Neuronal stem cell (in vitro differentiated cells): ENCODE results near the gene AGPAT1. TPM values are rescaled to one million over a fixed set of nuclear protein-coding genes. Genes with fewer than 3 reads are reported as not detected.

ENCODE experiments used
- DNase-seq: peaks from one replicate; pipeline ENCODE4 v3.0.0-alpha.2; 2013; ENCODE audit warnings: low spot score
- H2AFZ ChIP-seq: one replicate; pipeline ENCODE4 v1.6.1; 2013; ENCODE audit warnings: mild to moderate bottlenecking, low read length, inconsistent platforms
- H2AK5ac ChIP-seq: 2 replicates; pipeline ENCODE4 v1.6.1; 2013; ENCODE audit warnings: low read depth, mild to moderate bottlenecking, inconsistent platforms, low read length, moderate library complexity, mixed read lengths
- H2BK120ac ChIP-seq: 2 replicates; pipeline ENCODE4 v1.6.1; 2013; ENCODE audit warnings: low read depth, mild to moderate bottlenecking, inconsistent platforms, low read length, moderate library complexity, mixed read lengths
- H2BK12ac ChIP-seq: one replicate; pipeline ENCODE4 v1.6.1; 2013; ENCODE audit warnings: low read length, inconsistent platforms
- H2BK15ac ChIP-seq: 2 replicates; pipeline ENCODE4 v1.6.1; 2013; ENCODE audit warnings: mild to moderate bottlenecking, low read length, inconsistent platforms, mixed read lengths
- H2BK5ac ChIP-seq: one replicate; pipeline ENCODE4 v1.6.1; 2013; ENCODE audit warnings: inconsistent platforms, mild to moderate bottlenecking, low read length, moderate library complexity
- H3K14ac ChIP-seq: one replicate; pipeline ENCODE4 v1.6.1; 2013; ENCODE audit warnings: low read length, inconsistent platforms
- H3K18ac ChIP-seq: 2 replicates; pipeline ENCODE4 v1.6.1; 2013; ENCODE audit warnings: low read length, inconsistent platforms
- H3K23ac ChIP-seq: 2 replicates; pipeline ENCODE4 v1.6.1; 2013; ENCODE audit warnings: low read depth, mild to moderate bottlenecking, mixed read lengths, low read length, inconsistent platforms; ENCODE audit not compliant: poor library complexity
- H3K27ac ChIP-seq: replicated peaks from 3 replicates; pipeline ENCODE4 v1.5.1; 2013; ENCODE audit warnings: low read length, inconsistent platforms
- H3K27me3 ChIP-seq, 3 experiments: 2 replicates each; pipeline ENCODE4 v1.6.1; 2013; ENCODE audit warnings: low read length in 3 of 3, mild to moderate bottlenecking in 2 of 3, inconsistent platforms in 1 of 3, low read depth in 1 of 3, mixed read lengths in 1 of 3, moderate library complexity in 1 of 3; ENCODE audit not compliant: control insufficient read depth in 3 of 3, insufficient read depth in 3 of 3
- H3K36me3 ChIP-seq, 2 donors: replicated peaks in 1 of 2; 2 replicates each; pipeline ENCODE4 v1.6.1; 2013; ENCODE audit warnings: low read length in 2 of 2; ENCODE audit not compliant: control insufficient read depth in 2 of 2, insufficient read depth in 2 of 2
- H3K4ac ChIP-seq: 2 replicates; pipeline ENCODE4 v1.6.1; 2013; ENCODE audit warnings: inconsistent platforms, mild to moderate bottlenecking, low read length, moderate library complexity
- H3K4me1 ChIP-seq, 2 donors: 1 replicate in 1 of 2; 2 replicates in 1 of 2; pipeline ENCODE4 v1.6.1; 2013; ENCODE audit warnings: low read length in 2 of 2, low read depth in 1 of 2; ENCODE audit not compliant: control insufficient read depth in 2 of 2, insufficient read depth in 1 of 2
- H3K4me2 ChIP-seq: one replicate; pipeline ENCODE4 v1.6.1; 2013; ENCODE audit warnings: mild to moderate bottlenecking, low read length, inconsistent platforms; ENCODE audit not compliant: insufficient read depth, poor library complexity, severe bottlenecking
- H3K4me3 ChIP-seq, 2 donors: 2 replicates each; pipeline ENCODE4 v1.5.1; 2013; ENCODE audit warnings: low read length in 2 of 2, mild to moderate bottlenecking in 2 of 2, inconsistent platforms in 1 of 2, moderate library complexity in 1 of 2
- H3K79me1 ChIP-seq: one replicate; pipeline ENCODE4 v1.6.1; 2013; ENCODE audit warnings: low read depth, mild to moderate bottlenecking, inconsistent platforms, low read length, moderate library complexity
- H3K9ac ChIP-seq: one replicate; pipeline ENCODE4 v1.6.1; 2013; ENCODE audit warnings: mild to moderate bottlenecking, low read depth, low read length, inconsistent platforms; ENCODE audit not compliant: poor library complexity
- H3K9me3 ChIP-seq, 2 donors: replicated peaks in 1 of 2; 2 replicates each; pipeline versions ENCODE3 to v1.6.1; 2013; ENCODE audit warnings: low read length in 2 of 2, mild to moderate bottlenecking in 2 of 2, inconsistent platforms in 1 of 2, low read depth in 1 of 2, mixed read lengths in 1 of 2, moderate library complexity in 1 of 2; ENCODE audit not compliant: control insufficient read depth in 2 of 2, insufficient read depth in 1 of 2
- H4K8ac ChIP-seq: one replicate; pipeline ENCODE4 v1.6.1; 2013; ENCODE audit warnings: low read depth, mild to moderate bottlenecking, inconsistent platforms, low read length, moderate library complexity
- H4K91ac ChIP-seq: one replicate; pipeline ENCODE4 v1.6.1; 2013; ENCODE audit warnings: low read length, low read depth, mild to moderate bottlenecking, inconsistent platforms; ENCODE audit not compliant: poor library complexity
- WGBS, 2 donors: extraction: QIAGEN DNeasy Blood & Tissue Kit; methylation state at CpG; one replicate each; pipeline ENCODE4 v1.1.7; 2013; ENCODE audit warnings: missing lambda C conversion rate in 2 of 2, mixed read lengths in 1 of 2; ENCODE audit not compliant: insufficient read length in 2 of 2, insufficient replicate concordance in 1 of 2; ENCODE audit errors: extremely low coverage in 2 of 2; 5-methylcytosine and 5-hydroxymethylcytosine counted together
- small RNA-seq: library from polyadenylated mRNA; stranded (forward); fragments of <200 nt; extraction: miRNeasy Mini kit (QIAGEN cat#:217004); gene quantifications from one replicate; pipeline ENCODE3, GENCODE V24; 2013; ENCODE audit not compliant: insufficient read depth

The AGPAT1 gene

GRCh38 chr6:32120573-32121059 lies 55.3 kb downstream of the AGPAT1 start:
- no peak overlapping the region for H2AFZ ChIP-seq
- no peak overlapping the region for H2BK12ac ChIP-seq
- no peak overlapping the region for H3K4me3 ChIP-seq
- no peak for DNase-seq
- H3K27me3 ChIP-seq, result no peaks in the 10 kb centered on the region
- no peak overlapping the region for H3K9ac ChIP-seq
- H3K4me1 ChIP-seq, result peaks cover 0 to 5% of the 10 kb centered on the region in 2 donors
- no peak overlapping the region for H4K8ac ChIP-seq
- H3K14ac ChIP-seq, result no peak overlapping the region
- no peak overlapping the region for H2AK5ac ChIP-seq
- no peak overlapping the region for H2BK5ac ChIP-seq
- no peak overlapping the region for H3K4me2 ChIP-seq
- no peak overlapping the region for H2BK15ac ChIP-seq
- no peaks in the 10 kb centered on the region for H3K9me3 ChIP-seq
- H3K79me1 ChIP-seq, result peaks cover 5% of the 10 kb centered on the region
- no peak overlapping the region for H3K27ac ChIP-seq
- H3K4ac ChIP-seq, result no peak overlapping the region
- no peak overlapping the region for H4K91ac ChIP-seq
- no peak overlapping the region for H2BK120ac ChIP-seq
- no peak overlapping the region for H3K23ac ChIP-seq
- H3K18ac ChIP-seq, result no peak overlapping the region
- peaks cover 52 to 85% of the 10 kb centered on the region in 2 donors for H3K36me3 ChIP-seq
- WGBS, 2 donors, result no CpG with 5 or more reads among the region's 12 CpGs

GRCh38 chr6:32118782-32119628 lies 56.9 kb downstream of the AGPAT1 start:
- Histone ChIP-seq H3K4me1 (peaks cover 0 to 5% of the 10 kb centered on the region in 2 donors), H3K27ac (no peak overlapping the region), H3K79me1 (peaks cover 5% of the 10 kb centered on the region), H2BK12ac (no peak overlapping the region), H3K9me3 (no peaks in the 10 kb centered on the region), H2BK5ac (no peak overlapping the region), H3K4ac (no peak overlapping the region), H3K27me3 (no peaks in the 10 kb centered on the region), H3K4me3 (no peak overlapping the region), H2AFZ (peak overlapping the region; percentile 8), H3K23ac (no peak overlapping the region), H3K9ac (peak overlapping the region; percentile 50), H3K4me2 (no peak overlapping the region), H2AK5ac (no peak overlapping the region), H3K14ac (no peak overlapping the region), H4K91ac (no peak overlapping the region), H3K18ac (no peak overlapping the region), H2BK120ac (no peak overlapping the region), H2BK15ac (no peak overlapping the region), H4K8ac (no peak overlapping the region), H3K36me3 (peaks cover 50 to 82% of the 10 kb centered on the region in 2 donors)
- peak; percentile 67 for DNase-seq
- WGBS, 2 donors, result no CpG with 5 or more reads among the region's 17 CpGs

Small RNAs within 50 kb of the gene (small RNA-seq; reads per million reads assigned to genes)
- gene AL662884.1, result not detected
- gene MIR6833, result 1.6 reads per million
